Hematopoietic multipotent progenitor cell treated with erythropoietin and hydrocortisone succinate and interleukin-3 and kit ligand, for 15 days (in vitro differentiated cells): Measurements from ENCODE around the gene VOPP1.

Source experiments
- DNase-seq: peaks from one replicate; pipeline ENCODE4 v3.0.0-alpha.2; 2015; ENCODE audit warnings: low spot score

Gene VOPP1

DNA sequence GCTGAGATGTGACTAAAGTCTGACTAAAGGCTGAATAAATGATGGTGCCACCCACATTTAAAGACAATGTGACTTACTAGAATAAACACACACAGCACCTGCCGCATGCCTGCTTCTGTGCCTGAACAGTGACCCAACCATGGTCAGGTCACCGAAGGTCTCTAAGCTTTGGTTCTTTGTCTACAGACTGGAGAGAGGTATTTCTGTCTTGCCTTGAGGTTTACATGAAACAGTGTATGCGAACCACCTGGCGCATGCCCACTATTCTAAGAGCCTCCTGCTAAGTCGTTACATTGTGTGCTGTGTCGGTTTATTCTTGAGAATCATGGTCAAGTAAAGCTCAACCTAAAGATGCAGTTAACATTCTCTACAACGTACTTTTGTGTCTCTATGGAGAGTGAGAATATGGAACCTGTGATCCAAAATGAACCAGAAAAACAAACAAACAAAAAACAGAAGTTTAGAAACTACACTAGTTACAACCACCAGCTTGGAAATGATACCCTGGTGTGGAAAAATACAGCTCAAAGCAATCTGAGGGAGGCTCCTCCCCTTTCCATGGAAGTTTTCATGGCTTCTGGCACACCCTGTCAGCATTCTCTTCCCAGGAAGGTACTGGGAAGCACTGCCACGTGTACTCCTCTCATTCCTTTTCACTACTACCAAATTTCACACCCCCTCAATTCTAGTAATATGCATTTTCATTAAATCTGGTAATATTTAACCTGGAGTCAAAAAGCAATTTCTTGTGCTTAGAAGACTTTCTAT is 40.0 kb downstream of the VOPP1 start:
- DNase-seq, result no peak

DNA sequence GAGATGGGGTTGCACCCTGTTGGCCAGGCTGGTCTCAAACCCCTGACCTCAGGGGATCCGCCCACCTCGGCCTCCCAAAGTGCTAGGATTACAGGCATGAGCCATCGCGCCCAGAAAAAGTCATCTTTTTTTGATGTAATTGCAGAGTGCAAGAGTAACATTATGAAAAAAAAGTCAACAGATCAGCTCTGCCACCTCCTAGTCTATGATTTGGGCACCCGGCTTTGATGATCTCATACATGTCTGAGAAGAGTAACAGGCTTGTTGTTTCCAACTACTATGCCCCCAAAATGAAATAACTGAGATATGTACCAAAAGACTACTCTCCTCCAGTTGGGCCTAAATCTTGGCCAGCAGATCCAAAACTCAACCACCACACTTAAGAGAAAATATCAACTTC is 40.8 kb downstream of the VOPP1 start:
- no peak for DNase-seq

DNA sequence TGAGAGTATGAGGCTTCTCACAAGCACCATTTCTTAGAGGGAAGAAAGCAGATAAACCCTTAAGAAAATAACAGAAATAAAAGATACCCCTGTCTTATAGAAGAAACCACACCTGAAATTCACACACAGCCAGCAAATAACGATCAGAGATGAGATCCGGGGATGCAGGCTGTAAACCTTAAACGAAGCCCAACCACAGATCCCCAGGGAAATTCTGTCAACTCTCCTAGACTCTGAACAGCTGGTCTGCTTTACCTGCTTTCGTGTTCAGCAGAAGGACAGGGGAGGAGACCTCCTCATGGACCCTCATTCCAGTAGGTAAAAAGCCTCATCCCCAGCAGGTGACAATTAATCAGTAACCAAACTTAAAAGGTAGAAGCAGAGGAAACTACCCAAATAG is 45.0 kb downstream of the VOPP1 start:
- no peak for DNase-seq

DNA sequence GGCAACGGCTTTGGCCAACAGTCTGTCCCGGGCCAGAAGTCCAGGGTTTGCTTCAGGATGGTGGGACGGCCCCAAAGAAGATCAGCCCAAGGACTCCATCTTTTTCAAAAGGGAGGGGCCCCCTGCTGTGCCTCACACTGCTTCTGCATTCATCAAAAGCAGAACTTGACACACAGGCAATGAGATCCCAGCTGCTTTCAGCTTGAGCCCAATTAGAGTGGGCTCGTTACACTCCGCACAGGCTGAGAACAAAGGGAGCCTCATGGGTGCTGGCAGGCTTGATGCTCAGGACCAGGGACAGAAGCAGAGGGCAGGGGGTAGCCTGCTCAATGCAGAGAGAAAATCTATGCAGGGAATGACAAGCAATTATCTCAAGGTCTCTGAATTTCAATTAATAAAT is 45.5 kb downstream of the VOPP1 start:
- DNase-seq, result no peak

DNA sequence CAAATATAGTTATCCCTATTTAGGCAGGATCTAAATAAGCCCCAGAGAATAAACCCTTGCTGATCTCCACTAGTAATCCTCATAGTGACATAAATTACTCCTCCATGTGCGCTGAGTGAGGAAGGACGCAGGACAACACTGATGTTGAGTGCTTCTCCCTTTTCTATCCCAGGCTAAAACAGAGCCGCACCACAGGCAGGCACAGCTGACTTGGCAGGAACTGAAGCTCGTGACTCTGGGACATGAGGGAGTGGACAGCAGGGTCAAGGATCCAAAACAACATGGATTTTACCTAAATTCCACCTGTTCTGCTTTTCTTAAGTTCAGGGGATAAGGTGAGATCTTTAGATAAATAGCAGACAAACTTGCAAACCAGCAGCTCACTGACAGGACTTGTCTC is 46.0 kb downstream of the VOPP1 start:
- DNase-seq, result no peak

DNA sequence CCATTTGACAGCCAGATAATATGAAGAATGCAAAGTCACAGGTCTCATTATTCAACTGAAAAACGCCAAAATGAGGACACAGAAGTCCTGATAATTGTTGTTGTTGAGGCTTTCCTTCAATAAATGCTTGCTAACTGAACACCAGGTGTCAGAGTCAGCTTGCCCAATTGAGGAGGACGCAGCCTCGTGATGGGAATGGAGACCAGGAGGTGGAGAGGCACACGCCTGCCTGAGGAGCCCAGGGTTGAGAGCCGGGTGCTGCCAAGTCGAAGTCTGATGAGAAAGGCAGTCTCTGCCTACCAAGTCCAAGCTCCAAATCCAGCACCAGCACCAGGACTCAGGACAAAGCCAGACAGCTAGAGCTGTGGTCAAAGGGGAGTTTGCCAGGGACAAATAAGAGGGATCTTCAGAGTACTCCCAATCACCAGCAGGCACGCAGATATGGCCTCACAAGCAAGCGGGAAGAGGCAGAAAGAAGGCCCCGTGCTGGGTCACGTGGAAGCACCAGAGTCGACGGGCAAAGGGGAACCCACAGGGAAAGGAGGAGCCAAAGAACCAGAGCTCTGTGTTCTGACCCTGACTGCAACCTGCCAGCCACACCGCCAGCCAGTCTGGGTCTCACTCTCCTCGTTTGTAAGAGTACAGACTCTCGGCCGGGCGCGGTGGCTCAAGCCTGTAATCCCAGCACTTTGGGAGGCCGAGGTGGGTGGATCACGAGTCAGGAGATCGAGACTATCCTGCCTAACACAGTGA is 47.6 kb downstream of the VOPP1 start:
- DNase-seq, result no peak

DNA sequence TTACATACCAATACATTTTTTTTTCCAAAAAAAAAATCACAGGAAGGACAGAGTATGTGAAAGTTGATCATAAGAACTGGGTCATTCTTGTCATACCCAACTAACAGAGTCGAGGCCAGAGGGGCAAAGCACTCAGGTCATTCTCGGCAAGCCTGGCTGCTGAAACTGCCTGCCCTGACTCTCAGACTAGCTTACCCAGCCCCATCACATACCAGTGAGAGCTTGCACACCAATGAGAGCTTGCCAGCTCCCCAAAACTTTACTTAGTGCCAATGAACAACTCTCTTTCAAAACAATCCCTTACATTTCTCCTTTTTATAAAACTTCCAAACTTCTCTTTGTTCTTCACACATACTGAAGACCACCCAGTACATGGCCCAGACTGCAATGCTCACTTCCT is 48.9 kb downstream of the VOPP1 start:
- DNase-seq, result no peak

DNA sequence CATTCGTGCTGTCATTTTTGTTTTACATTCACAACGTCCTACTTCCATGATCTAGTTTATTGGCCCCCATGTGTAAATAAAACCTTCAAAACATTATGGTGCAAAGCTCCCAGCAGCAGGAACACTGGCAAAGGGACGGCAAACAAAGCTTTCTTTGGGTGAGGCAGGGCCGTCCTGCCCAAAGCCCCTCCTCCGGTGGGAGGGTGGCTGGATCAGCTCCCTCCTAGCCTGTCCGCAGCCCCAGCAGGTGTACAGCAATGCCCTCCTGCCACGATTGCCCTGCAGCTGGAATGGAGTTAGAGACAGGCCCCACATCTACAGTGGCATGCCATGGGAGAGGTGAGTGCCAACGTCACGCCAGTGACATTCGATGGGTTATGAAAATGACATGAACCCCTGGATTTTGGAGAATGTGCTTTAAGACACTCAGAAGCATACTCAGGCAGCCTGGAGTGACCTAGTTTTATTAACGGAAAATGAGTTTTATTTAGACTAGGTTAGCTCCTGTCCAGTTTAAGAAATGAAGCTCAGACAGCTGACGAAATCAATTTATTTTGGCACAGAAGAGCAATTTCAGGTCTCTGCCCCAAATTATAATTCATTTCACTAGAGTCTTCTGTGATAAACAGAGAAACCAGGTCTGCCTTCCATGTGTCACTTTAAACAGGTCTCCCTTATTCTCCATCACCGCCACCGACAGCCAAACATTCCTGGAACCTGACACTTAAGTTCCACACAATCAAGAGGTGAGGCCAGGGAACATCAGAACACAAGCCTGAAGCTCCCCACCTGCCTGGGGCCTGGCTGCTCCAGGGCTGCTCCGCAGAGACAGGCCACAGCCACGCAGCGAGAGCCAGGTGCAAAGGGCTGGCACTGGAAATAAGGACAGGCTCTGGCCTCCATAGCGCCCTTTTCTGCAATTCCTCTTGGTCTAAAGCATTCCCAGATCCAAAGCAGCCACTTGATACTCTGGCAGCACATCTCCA is 50.1 kb downstream of the VOPP1 start:
- no peak for DNase-seq

DNA sequence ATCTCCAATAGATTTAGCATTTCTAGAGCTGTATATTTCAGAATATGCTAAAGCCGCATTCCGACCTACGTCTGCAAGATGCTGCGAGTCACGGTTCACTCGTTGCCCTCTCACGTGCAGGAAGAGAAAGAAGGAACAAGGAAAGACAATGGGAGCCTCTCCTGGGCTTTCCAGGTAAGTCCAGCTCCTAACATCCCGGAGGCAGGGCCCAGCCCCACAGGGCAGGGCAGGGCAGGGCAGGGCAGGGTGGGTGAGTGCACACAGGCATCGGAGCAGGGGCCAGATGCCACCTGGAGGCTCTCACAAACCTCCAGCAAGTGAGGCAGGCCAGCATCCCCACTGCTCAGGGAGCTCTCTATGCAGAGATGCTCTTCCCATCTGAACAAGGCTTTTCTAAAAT is 50.8 kb downstream of the VOPP1 start:
- DNase-seq, result no peak

DNA sequence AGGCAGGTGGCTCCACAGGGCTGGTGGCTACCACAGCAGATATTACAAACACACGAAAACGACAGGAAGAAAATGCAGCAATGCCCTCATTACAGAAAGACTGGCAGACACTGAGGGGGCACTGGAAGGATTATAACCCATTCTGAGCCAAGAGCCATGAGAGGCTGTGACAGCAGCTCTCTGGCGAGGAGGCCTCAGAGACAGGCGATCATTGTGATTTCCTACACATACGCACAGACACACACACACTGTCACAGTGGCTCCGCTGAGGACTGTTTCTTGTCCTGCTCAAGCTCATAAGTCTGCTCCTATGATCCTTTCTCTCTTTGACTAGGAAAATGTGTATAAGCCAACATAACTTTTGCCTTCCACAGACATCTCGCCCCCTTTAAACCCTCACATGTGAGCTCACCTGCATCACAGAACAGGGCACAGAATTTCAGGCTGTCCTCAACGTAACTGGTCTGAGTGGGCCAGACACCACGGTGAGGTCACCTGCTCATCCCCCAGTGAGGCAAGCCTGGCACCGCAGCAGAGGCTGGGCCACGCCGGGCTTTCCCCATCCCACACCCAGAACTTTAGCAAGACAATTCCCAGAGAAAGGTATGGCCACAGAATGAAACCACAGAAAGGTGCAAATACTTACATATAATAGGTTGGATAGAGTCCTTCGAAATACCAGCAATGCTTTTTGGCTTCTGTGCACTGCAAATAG is 51.7 kb downstream of the VOPP1 start:
- DNase-seq, result no peak

DNA sequence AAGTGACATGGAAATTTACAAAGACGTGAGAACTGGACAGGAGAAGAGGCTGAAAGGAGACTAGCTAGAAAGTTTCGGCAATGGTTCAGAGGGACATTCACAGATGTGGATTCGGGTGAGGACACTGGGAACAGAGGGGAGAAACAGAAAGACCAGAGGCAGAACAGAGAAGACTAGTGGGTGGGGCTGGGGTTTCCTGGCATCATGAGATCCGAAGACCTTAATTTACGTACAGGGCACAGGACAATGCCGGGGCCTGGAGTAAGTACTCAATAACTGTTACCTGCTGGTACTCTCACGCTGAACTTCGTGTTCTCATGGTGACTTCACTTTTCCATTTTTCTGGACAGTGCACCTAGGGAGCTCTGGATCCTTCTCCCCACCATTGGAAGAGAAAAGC is 53.5 kb downstream of the VOPP1 start:
- DNase-seq, result no peak

DNA sequence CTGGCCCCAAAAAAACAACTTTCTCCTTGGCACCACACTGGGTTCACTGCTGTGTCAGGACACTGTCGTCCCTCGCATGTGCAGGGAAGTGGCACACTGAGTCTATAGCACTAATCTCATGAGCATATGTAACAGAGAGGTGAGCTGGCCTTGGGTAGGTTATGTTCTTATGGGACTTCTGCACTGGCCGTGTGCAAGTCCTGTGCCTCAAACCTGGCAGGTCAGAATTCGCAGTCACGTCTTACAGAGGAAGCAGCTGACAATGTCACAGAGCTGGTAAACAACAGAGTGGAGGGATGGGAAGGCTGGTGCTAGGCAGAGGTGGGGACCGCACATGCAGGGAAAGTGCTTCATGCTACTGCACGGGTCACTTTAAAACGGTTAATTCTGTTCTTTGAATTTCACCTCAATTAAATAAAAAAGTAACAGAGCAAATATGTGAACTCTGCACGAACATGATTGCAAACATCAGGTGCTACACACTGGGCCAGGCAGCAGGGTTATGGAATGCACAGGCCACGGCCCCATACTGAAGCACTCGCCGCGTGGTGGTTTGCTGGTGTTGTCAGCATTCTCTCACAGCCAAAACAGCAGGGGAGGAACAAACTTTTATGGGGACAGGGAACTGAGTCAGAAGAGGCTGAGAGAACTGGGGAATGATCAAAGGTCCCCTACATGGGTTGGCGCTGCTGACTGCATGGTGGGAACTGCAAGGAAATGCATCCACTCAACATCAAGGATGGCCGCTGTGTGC is 54.2 kb downstream of the VOPP1 start:
- no peak for DNase-seq

DNA sequence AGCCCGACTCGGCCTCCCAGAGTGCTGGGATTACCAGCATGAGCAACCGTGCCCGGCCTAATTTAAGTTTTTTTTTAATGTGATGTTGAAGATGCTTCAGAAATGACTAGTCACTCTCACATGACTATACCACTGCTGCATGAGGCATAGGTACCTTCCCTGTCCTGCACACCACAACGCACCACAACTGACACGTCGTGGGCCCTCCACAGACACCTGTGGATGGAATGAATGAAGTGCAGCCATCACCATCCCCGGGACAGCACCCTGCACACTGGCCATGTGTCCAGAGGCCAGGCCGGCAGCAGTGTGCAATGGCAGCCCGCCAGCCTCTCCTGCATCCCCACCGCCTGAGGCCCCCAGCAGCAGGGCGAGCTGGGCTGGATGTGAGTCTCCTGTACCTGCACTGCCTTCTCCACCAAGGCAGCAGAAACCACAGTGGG is 55.1 kb downstream of the VOPP1 start:
- no peak for DNase-seq

DNA sequence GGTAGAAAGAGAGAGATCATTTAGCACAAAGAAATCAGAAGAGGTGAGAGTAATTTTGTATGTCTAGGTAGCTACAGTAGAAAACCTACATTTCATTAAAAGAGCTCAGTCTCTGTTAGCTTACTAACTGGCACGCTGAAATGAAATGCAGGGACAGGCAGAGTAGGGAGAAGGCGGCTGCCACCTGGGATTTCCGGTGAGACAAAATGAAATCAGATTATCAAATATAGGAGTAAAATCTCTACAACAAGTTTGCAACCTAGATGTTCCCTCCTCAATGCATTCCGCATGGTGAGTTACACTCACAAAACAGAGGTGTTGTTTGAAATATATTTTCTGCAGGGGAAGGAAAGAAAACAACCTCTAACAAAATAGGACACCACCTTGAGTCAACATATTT is 55.9 kb downstream of the VOPP1 start:
- no peak for DNase-seq

DNA sequence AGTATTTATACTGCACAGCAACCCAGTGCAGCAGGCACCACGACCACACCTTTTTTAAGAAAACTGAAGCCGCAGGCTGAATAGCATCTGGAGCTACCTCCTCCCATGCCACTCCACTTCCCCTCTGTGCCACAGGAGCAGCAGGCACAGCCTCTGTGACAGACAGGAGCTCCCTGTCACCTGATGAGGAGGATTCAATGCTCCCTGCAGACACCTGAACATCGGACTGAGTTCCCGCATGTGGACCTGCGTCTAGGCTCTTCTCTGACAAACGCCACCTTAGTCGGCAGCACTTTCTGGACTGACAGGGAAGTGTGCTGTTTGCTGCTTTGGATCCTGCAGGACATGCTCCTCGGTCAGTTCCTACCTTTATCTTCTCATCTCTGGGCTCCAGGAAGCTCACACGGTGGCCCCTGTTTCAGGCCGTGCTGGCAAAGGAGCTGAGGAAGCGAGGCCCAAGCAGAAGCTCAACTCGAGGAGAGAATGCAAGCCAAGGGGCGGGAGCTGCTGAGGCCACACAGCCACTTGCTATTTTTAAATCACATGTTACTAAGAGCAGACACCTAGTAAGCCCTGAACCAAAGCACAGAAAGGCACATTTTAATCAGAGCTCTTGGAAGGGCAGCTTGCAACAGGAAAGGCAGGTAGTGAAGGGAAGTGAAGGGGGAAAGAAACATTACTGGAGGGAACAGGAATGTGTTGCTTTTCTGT is 56.6 kb downstream of the VOPP1 start:
- no peak for DNase-seq

DNA sequence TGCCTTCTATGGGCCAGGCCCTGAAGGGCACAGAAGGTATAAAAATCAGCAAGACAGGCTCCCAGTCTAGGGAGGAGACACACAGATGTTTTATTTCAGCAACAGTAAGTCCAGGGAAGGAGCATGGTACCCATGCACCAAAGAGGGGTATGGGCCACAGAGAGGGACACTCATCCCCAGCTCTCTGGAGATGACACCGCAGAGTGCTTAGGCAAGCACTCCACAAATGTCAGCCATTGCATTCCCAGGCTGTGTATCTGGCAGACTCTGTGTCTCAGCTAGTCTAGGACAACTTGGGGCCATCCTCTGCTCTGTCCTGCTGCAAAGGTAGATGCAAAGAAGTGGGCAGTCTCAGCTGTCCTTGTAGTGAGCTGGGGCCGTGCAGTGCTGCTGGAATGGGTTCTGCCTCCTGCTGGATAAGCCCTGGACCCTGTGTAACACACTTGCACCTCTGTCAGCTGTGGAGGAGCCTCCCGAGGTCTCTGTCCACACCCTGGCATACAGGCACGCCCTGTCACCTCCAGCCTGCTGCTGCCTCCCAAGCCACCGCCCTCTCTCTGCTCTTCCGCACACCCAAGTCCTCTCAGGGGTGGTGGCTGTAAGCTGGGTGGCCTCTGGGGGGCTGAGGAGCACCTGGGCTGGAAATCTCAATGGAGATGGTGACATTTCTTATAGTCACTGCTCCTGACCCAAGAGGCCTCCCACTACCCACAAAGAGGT is 57.6 kb downstream of the VOPP1 start:
- DNase-seq, result no peak

DNA sequence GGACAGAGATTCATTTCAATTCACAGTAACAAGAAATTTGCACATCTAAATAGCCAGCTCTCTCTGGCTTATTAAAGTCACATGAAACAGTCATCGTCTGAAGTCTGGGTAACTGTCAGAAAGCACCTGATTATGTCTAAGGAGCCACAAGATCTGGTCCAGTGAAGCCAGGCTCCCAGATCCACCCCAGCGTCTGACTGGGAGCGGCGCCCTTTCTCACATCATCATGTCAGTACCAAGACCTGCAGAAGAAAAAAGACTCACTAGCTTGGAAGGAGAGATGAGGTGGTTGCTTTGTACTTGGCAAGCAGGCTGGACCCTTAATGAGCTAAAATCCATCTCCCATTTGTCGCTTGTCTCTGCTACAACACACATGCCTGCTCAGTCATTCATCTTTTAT is 58.4 kb downstream of the VOPP1 start:
- no peak for DNase-seq

DNA sequence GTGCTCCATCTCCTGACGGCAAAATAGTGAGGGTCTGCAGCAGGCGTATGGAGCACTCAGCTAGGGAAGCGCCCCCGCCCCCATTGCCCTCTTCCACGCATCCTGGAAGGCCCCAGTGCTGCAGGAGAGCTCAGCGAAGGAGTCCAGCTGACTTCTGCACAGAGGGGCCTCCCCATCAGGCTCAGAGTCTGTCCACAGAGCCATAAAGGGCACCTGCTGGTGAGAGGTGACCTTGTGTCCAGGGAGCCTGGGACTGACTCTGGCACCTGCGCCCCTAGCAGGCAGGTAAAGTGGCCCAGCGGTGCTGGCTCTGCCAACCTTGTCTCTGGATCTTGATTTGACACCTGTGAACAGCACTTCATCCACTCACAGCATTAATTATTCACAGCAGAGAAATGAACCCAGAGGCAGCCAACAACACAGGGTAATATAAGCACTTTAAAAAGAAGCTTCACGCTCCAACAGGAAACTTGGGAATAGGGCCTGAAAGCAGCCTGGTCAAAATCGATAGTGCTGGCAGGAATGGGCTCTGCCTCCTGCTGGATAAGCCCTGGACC is 59.6 kb downstream of the VOPP1 start:
- no peak for DNase-seq

DNA sequence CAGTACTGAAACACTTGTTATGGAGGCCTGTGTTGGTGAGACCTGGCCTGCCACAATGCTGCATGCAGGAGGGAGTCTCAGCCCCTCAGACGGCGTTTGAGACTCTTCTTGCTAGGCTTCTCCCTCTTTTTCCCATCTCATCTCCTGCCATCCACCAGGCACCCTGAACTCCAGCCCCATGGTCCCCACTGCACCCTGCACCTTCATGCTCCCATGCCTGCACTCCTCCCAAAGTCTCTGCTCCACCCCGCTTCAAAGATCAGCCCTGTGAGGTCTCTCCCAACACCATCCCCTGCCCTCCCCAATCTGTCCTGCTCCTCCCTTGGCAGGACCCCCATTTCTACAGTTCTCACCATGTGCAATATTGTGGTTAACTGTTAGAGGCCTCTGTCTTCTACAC is 61.7 kb downstream of the VOPP1 start:
- DNase-seq, result no peak
